K562 (cell line): Measurements from ENCODE around the gene GLRA2. TPM values are rescaled to one million over a fixed set of nuclear protein-coding genes. Genes with fewer than 3 reads are reported as not detected.

Experiments used
- ATAC-seq: fragments of 200-7000 bp; cut with Tn5 transposase; 3 replicates; pipeline ENCODE4 v1.9.1; 2020; ENCODE audit warnings: moderate library complexity
- BruUV-seq: library from RNA; stranded (reverse); fragments of 400-500 nt; replicated peaks from 2 replicates; lab custom pipeline; 2021; lab: Mats Ljungman, UMichigan
- CTCF ChIA-PET: fragments of 300-600 bp; formaldehyde crosslinking; extraction: SDS; loops from one replicate; lab custom pipeline; 2021; ENCODE audit warnings: low intra/inter-chr PET ratio; lab: Yijun Ruan, JAX
- POLR2A ChIA-PET: fragments of 300-600, 350-650 bp; sonication (Branson Sonifier 250); formaldehyde crosslinking; extraction: SDS; loops from one replicate; lab custom pipeline; 2021; ENCODE audit warnings: antibody characterized with exemption, inconsistent platforms; lab: Yijun Ruan, JAX
- DNase-seq, 4 experiments: peaks; one replicate each; pipeline versions ENCODE4 v3.0.0 to v3.0.0-alpha.2; 2011 to 2018; ENCODE audit warnings: low spot score in 3 of 4, mixed read lengths in 3 of 4; ENCODE audit errors: extremely low read depth in 1 of 4
- FAIRE-seq: peaks from 2 replicates; lab custom pipeline; 2011; peaks lifted over from hg19 to GRCh38; lab: Jason Lieb, UNC
- H2AFZ ChIP-seq: 2 replicates; pipeline ENCODE4 v1.6.0; 2011; ENCODE audit warnings: low read depth, low read length, control low read depth, inconsistent platforms
- H3K27ac ChIP-seq: fragments of 200-600 bp; 3 replicates; pipeline ENCODE4 v1.8.0; 2011; ENCODE audit warnings: low read depth, mild to moderate bottlenecking, control low read depth, inconsistent platforms, low read length, moderate library complexity, mixed read lengths; ENCODE audit errors: extremely low read depth
- H3K27me3 ChIP-seq, 2 experiments: fragments of 300-600 bp in 1 of 2; 2 replicates in 1 of 2; 3 replicates in 1 of 2; pipeline versions ENCODE4 v1.6.0 to v1.8.0; 2011; ENCODE audit warnings: inconsistent platforms in 2 of 2, low read length in 2 of 2, mild to moderate bottlenecking in 1 of 2, mixed read lengths in 1 of 2, moderate library complexity in 1 of 2; ENCODE audit not compliant: control insufficient read depth in 2 of 2, insufficient read depth in 2 of 2
- H3K36me3 ChIP-seq: fragments of 300-600 bp; 3 replicates; pipeline ENCODE4 v1.8.0; 2011; ENCODE audit warnings: mild to moderate bottlenecking, low read length, inconsistent platforms; ENCODE audit not compliant: control insufficient read depth, insufficient read depth
- H3K4me1 ChIP-seq, 2 experiments: fragments of 200-600 bp in 1 of 2; replicated peaks in 1 of 2; 2 replicates in 1 of 2; 3 replicates in 1 of 2; pipeline versions ENCODE4 v1.5.1 to v1.8.0; 2011; ENCODE audit warnings: inconsistent platforms in 2 of 2, low read length in 2 of 2, mild to moderate bottlenecking in 1 of 2, mixed read lengths in 1 of 2, moderate library complexity in 1 of 2; ENCODE audit not compliant: control insufficient read depth in 2 of 2, insufficient read depth in 2 of 2
- H3K4me2 ChIP-seq: 2 replicates; pipeline ENCODE4 v1.6.1; 2011; ENCODE audit warnings: low read length, control low read depth, inconsistent platforms, mixed read lengths; ENCODE audit not compliant: insufficient read depth
- H3K4me3 ChIP-seq: fragments of 200-600 bp; sonication (generic), shearing (Covaris generic); 2 replicates; pipeline ENCODE4 v1.5.1; 2016; ENCODE audit warnings: control low read depth, inconsistent platforms
- H3K79me2 ChIP-seq: fragments of 200-600 bp; 3 replicates; pipeline ENCODE4 v1.8.0; 2011; ENCODE audit warnings: low read length, inconsistent platforms; ENCODE audit not compliant: control insufficient read depth, insufficient read depth
- H3K9ac ChIP-seq, 2 experiments: 2 replicates each; pipeline versions ENCODE4 v1.6.0 to v1.6.1; 2011; ENCODE audit warnings: low read depth in 2 of 2, low read length in 2 of 2, control low read depth in 1 of 2, inconsistent platforms in 1 of 2, mild to moderate bottlenecking in 1 of 2, mixed read lengths in 1 of 2; ENCODE audit not compliant: insufficient read depth in 1 of 2
- H3K9me1 ChIP-seq: one replicate; pipeline ENCODE4 v1.6.0; 2011; ENCODE audit warnings: inconsistent platforms, mild to moderate bottlenecking, low read length, moderate library complexity; ENCODE audit not compliant: control insufficient read depth, insufficient read depth
- H3K9me3 ChIP-seq: replicated peaks from 2 replicates; pipeline ENCODE4 v1.5.1; 2011; ENCODE audit warnings: low read depth, low read length, inconsistent platforms; ENCODE audit not compliant: control insufficient read depth, insufficient read depth
- H4K20me1 ChIP-seq: replicated peaks from 2 replicates; pipeline ENCODE4 v1.6.1; 2011; ENCODE audit warnings: low read length, inconsistent platforms, mixed read lengths; ENCODE audit not compliant: control insufficient read depth, insufficient read depth
- EHMT2 ChIP-seq: fragments of 450-650 bp; IDR thresholded peaks from 2 replicates; pipeline ENCODE4 v1.6.1; 2018; ENCODE audit warnings: antibody characterized with exemption
- ELF4 ChIP-seq: fragments of 450-650 bp; formaldehyde crosslinking; IDR thresholded peaks from 2 replicates; pipeline ENCODE4 v1.4.0; 2022; ENCODE audit warnings: missing genetic modification characterization
- FOXK2 ChIP-seq, 2 experiments: fragments of 450-650 bp; IDR thresholded peaks in 1 of 2; conservative IDR thresholded peaks in 1 of 2; 2 replicates each; pipeline ENCODE4 v1.6.1; 2016; ENCODE audit warnings: low read depth in 2 of 2, mild to moderate bottlenecking in 1 of 2
- MYC ChIP-seq, 2 experiments: fragments of 250-450 bp in 1 of 2; sonication (Bioruptor Pico) in 1 of 2; IDR thresholded peaks; 2 replicates each; pipeline versions ENCODE4 v1.5.1 to v1.6.1; 2012 to 2021; ENCODE audit warnings: low read depth in 2 of 2, borderline replicate concordance in 1 of 2, improper control_type of control experiment in 1 of 2, low read length in 1 of 2, mild to moderate bottlenecking in 1 of 2, moderate library complexity in 1 of 2
- RUNX1 ChIP-seq: sonication (generic); IDR thresholded peaks from 2 replicates; pipeline ENCODE4 v1.6.1; 2016; ENCODE audit warnings: antibody characterized with exemption, low read depth
- TEAD1 ChIP-seq, 2 experiments: fragments of 450-650 bp in 1 of 2; sonication (generic) in 1 of 2; formaldehyde crosslinking; IDR thresholded peaks; 2 replicates each; pipeline versions ENCODE4 v1.4.0 to v1.8.0; 2020 to 2022; ENCODE audit warnings: mild to moderate bottlenecking in 2 of 2, missing genetic modification reagents in 1 of 2
- WGBS: fragments of 100-300 bp; shearing (Covaris generic); methylation state at CpG from one replicate; pipeline ENCODE4 v1.1.6; 2016; ENCODE audit warnings: low coverage, mixed read lengths; ENCODE audit not compliant: insufficient coverage; ENCODE audit errors: missing lambda C conversion rate; 5-methylcytosine and 5-hydroxymethylcytosine counted together
- in situ Hi-C: fragments of 300-500 bp; cut with MboI; formaldehyde crosslinking; loops from 4 replicates; pipeline ENCODE4 v1.15.0; 2018; ENCODE audit warnings: inconsistent platforms, mixed read lengths
- intact Hi-C: fragments of 100-400 bp; cut with micrococcal nuclease; formaldehyde crosslinking; loops from 2 replicates; pipeline ENCODE4 v1.14.2; 2022
- polyA plus RNA-seq, 8 experiments: library from polyadenylated mRNA; depleted of rRNA in 4 of 8; stranded (reverse) in 5 of 8; unstranded in 3 of 8; fragments of >200 nt; fragmentation: Nextera tagmentation in 2 of 8; fragmentation: Illumina TruSeq in 1 of 8; extraction: Ambion mirVana in 2 of 8; extraction: Trizol in 1 of 8; gene quantifications; 2 replicates each; pipeline versions ENCODE4 v1.2.1 to v1.2.3, GENCODE V29; 2011 to 2014; ENCODE audit warnings: inconsistent platforms in 1 of 8, missing spikeins in 1 of 8
- total RNA-seq, 7 experiments: library from RNA; depleted of rRNA in 6 of 7; stranded (reverse); fragments of >200 nt in 6 of 7; fragmentation: Illumina TruSeq in 2 of 7; extraction: Trizol in 2 of 7; gene quantifications; 2 replicates each; pipeline versions ENCODE4 v1.2.1 to v1.2.3, GENCODE V29; 2011 to 2021; ENCODE audit warnings: low replicate concordance in 1 of 7
- TF ChIP-seq, protein P1 (sequence below): fragments of 450-650 bp; IDR thresholded peaks from 2 replicates; pipeline ENCODE4 v1.6.1; 2017; ENCODE audit warnings: mild to moderate bottlenecking, moderate library complexity

Gene GLRA2
- total and polyA plus RNA-seq, 9 of the 15 experiments (the other 6 are each of a cell fraction or from before 2014, with no cell fraction given), result not detected

DNA sequence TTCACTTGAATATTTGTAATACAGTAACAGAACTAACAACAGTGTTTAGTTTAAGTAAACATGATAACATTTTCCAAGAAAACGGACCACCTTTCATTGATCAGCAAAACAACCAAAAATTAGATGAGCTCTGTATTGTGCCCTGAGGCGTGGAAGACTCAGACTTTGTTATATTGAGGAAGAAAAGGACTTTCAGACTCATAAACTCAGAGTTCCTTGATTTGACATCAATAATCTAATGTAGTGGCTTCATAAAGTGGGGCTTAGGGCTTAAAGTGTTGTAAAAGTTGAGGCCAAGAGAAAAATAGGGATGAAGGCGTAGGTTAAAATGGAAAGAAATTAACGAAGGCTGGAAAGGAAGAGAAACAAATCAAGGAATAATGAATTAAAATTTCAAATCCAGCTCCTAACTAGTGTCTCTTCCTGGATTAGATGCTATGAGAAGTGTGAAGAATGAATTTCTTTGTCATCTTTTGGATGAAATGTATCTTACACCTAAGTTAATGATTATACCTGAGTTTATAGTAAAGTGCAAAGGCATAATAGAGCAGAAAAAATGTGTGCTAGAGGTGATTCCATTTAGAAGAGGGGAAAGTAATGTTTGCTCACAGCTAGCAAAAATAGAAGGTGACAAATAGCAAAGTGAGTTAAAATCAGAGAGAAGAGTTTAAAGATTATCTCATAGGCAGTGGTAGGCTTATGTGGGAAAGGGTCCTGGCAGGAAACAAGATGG, 19.8 kb upstream of the GLRA2 start:
- H3K9me3 ChIP-seq, result no peaks in the 10 kb centered on the region
- H3K4me2 ChIP-seq, result no peak overlapping the region
- POLR2A ChIA-PET, result no interaction called here
- BruUV-seq, result no TSS peak
- 4% methylated on average over 3 of the region's 4 CpGs for WGBS
- DNase-seq (no peak), ATAC-seq (no peak), FAIRE-seq (no peak)
- in situ Hi-C loops (no loop called here), intact Hi-C loops (no loop called here)
- no peaks in the 10 kb centered on the region for H3K27me3 ChIP-seq
- H3K4me1 ChIP-seq, result no peaks in the 10 kb centered on the region
- H4K20me1 ChIP-seq, result no peaks in the 10 kb centered on the region
- H3K9me1 ChIP-seq, result no peaks in the 10 kb centered on the region
- no peak for TF ChIP-seq EHMT2
- TF ChIP-seq RUNX1, result no peak
- no peak for TF ChIP-seq ELF4 (CRISPR knock-in tag)
- no peak for TF ChIP-seq MYC (IDR thresholded peaks at IDR 0.05; ENCODE audit: low read depth, low read length)
- no peak for TF ChIP-seq MYC (CRISPR knock-in tag; IDR thresholded peaks at IDR 0.05; ENCODE audit: borderline replicate concordance, low read depth)
- TF ChIP-seq FOXK2 (conservative IDR thresholded peaks at IDR 0.05 in 1 of 2, IDR thresholded peaks at IDR 0.05 in 1 of 2; ENCODE audit: low read depth in 2 of 2), result no peak
- no peak for TF ChIP-seq TEAD1 (CRISPR knock-in tag; IDR thresholded peaks at IDR 0.05)
- TF ChIP-seq, protein P1, sequence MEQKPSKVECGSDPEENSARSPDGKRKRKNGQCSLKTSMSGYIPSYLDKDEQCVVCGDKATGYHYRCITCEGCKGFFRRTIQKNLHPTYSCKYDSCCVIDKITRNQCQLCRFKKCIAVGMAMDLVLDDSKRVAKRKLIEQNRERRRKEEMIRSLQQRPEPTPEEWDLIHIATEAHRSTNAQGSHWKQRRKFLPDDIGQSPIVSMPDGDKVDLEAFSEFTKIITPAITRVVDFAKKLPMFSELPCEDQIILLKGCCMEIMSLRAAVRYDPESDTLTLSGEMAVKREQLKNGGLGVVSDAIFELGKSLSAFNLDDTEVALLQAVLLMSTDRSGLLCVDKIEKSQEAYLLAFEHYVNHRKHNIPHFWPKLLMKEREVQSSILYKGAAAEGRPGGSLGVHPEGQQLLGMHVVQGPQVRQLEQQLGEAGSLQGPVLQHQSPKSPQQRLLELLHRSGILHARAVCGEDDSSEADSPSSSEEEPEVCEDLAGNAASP, result no peak
- no peak overlapping the region for H2AFZ ChIP-seq
- no peaks in the 10 kb centered on the region for H3K36me3 ChIP-seq
- H3K9ac ChIP-seq, result no peak overlapping the region
- H3K79me2 ChIP-seq, result no peaks in the 10 kb centered on the region
- CTCF ChIA-PET, result no interaction called here
- no peak overlapping the region for H3K4me3 ChIP-seq
- H3K27ac ChIP-seq, result no peak overlapping the region
